Lower leg skin (tissue), 3 donors: Measurements from ENCODE around the gene AUTS2.

Source experiments
- CTCF ChIP-seq, 3 donors: fragments of 450-650 bp; IDR thresholded peaks; one replicate each; pipeline ENCODE4 v1.5.1; 2016; ENCODE audit warnings: antibody characterized with exemption in 3 of 3, mild to moderate bottlenecking in 3 of 3, moderate library complexity in 2 of 3
- POLR2A ChIP-seq, 2 donors: fragments of 450-650 bp; IDR thresholded peaks; one replicate each; pipeline ENCODE4 v1.6.1; 2016 to 2017; ENCODE audit warnings: antibody characterized with exemption in 2 of 2, mild to moderate bottlenecking in 1 of 2, moderate library complexity in 1 of 2

- TF ChIP-seq CTCF (IDR thresholded peaks at IDR 0.05) (no peak), POLR2A (IDR thresholded peaks at IDR 0.05) (no peak)
Observed at GRCh38 chr7:70589010-70589409, 990.7 kb downstream of the AUTS2 start.
